ENCODE measurements around the gene SGPL1.

The SGPL1 gene

DNA sequence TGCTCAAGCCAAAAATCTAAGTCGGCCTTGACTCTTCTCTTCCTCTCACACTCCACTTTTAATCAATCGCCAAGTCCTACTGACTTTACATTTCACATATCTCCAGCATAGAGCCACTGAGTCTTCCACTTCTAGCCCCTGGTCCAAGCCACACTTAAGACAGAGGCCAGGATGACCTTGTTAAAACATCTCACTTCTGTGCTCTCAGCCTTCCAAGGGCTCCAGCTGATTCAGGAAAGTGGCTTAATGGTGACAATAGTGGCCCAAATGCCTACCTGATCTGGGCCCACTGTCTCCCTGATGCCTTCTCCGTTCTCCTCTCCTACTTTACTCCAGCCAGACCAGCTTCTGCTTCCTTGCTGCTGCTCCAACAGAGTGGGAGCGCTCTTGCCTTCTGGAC lies 35.0 kb upstream of the SGPL1 start:
- no peak for DNase-seq

GRCh38 chr10:70781461-70782051 lies 34.2 kb upstream of the SGPL1 start:
- DNase-seq: no peak

DNA sequence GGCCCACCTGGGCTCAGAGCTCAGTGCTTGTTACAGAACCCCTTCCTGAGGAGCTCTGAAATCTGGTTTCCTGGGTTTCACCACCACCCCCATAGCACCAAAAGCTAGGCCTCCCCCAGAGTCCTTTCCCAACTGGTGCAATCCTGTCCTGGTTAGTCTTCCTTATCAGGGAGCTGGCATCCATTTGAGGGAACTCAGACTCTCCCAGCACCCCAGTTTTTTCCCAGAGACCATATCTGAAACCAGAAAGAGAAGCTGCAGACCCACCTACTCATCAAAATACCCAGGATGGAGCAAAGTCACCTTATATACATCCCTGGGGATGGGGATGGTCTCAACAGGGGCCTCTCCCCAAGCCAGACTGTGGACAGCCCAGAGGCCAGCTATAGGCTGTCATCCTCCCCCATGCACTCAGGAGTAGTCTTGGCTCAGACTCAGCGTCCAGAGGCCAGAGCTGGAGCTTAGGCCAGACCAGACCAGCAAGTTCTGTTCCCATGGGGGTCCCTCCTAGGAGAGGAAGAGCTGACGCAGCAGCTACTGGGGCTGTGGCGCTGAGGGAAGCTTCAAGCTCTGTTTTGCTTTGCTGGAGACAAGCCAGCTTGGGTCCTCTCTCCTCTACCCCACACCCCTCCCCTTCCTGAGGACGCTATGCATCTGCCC lies 33.5 kb upstream of the SGPL1 start:
- DNase-seq: no peak

DNA sequence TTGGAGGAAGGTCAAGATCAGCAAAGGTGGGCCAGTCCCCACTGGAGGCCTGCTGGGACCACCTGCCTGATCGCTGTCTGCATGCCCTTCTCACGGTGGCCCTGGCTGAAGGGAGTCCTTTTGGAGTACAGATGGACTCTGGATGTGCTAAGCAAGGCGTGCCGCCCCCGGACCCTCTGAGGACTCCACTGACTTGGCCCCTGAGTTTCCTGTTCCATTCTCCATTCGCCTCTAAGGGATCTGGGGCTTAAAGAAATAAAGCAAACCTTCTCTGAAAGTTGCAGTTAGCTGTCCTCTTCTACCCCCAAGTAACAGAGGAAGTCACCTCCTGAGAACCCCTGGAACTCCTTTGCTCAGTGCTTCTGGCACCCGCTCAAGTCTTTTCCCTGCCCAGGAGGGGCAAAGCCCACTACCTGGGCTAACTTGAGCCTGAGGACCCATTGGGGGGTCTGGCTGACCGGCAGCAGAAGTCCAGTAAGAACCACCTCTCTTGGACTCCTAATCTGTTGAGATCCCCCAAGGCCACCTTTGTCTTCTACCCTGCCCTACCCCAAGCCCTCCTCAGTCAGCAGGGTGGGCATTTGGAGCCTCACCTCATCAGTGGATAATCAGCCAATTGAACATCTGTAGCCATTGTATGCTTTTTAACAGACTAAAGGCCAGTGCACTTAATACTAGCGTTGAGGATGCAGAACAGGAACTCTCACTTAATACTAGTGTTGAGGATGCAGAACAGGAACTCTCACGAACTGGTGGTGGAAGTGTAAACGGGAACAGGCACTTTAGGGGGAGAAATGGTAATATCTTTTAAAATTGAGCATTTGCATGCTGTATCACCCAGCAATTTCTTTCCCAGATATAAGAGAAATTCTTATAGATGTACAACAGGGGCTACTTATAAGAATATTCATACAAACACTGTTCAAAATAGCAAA lies 32.7 kb upstream of the SGPL1 start:
- DNase-seq: no peak

DNA sequence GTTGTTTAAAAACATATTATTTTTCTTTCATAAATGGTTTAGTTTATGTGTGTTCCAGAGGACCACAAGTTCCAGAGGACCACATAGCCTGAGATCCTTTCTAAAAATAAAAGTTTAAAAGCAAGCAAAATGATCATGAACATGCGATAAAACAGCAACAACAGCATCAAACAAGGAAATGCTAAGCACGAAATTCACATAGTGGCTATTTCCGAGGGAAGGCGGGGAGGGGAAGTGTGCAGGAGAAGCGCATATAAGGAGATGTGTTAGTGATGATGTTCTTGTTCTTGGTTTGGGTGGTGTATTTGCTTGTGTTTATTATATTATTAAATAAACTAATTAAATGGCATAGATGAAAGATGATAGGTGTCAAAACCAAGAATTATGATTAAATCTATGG lies 31.7 kb upstream of the SGPL1 start:
- no peak for DNase-seq

DNA sequence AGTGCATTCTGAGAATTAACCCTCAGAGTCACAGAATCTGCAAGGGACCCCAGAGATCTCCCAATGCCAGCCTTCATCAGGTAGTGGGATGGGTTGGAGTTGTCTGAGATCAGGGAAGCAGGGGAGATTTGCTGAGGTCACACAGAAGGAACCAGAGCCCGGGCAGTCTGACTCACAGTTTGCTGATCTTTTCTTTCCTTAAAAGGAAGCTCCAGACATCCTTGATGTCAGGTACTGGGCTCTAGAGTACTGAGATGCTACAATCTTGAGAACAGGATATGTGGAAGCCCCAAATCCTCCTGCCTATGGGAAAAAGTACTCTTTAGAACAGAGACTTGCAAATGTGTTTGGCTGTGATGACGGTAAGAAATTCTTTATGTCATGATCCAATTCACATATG lies 31.3 kb upstream of the SGPL1 start:
- no peak for DNase-seq

DNA sequence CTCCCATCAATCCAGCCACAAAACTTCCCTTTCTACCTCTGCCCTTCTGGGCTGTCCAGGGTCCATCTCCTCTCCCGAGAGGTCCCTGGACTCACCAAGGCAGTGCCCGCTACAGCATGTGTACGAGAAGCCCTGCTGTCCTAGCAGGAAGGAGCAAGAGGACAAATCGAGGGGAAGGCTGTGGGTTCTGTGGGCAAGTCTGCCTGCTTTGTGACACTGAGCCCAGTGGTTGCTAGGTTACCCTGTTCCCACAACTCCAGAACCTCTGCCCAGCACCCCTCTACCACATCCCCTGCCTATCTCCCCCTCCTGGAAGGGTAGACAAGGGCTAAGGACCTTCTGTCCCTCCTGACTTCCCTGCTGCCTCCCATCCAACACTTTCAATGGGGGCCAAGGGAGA lies 30.6 kb upstream of the SGPL1 start, which contains the start of gene TBATA:
Gene TBATA (minus strand): TSS at position 188 of the 400 bp plus-strand sequence. CDS start 1,998 bp downstream, outside the sequence.
- no peak for DNase-seq

DNA sequence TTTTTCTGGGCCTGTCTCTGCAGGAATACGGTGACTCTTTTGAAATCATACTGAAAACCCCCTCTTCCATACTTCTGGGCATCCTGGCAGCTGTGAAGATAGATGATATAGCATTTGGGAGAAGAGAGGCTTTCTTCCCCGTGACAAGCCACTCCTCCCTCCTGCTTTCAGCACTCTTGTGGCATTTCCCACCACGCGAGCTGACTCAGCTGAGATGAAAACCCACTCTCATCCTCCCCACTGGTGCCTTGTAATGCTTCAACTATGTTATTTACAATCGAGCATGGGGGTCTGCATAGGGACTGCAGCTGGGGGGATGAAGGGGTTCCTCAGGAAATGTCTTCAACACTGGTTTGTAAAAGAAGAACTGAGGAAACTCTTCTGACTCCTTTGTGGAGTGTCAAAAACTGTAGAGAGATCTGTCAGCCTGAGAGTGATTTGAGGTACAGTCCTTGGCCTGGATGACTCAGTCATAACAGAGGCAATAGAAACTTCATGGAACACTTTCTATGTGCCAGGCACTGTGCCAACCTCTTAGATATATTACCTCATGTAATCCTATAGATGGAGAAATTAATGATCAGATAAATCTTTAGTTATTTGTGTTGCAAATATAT lies 28.8 kb upstream of the SGPL1 start:
- no peak for DNase-seq

DNA sequence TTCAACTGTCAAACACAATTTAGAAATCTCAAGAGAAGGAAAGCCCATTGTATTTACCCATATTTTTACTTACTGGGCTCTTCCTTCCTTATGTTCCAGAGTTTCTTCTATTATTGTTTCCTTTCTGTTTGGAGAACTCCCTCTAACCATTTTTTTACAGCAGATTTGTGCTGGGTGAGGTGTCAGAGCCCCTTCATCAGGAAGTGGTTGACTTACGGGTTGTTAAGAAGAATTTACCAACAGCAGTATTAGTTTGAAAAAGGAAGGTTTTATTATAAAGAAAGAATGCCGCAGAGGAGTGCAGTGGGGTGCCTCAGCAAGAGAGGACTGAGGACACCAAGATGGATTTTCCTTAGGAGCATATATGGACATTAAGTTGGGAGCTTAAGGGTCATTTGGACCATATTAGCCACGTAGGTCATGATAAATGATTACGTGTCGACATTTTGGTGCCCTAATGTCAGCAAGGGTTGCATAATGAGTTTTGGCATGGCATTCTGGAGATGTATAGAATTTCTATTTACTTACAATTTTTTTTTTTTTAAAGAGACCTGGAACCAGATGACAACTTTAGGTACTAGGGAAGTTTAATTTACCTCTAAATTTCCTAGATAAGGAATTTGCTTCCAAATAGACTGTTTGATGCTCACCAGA lies 24.2 kb upstream of the SGPL1 start:
- DNase-seq: no peak

- DNase-seq: no peak
These were observed 20.1 kb upstream of the SGPL1 start for GRCh38 chr10:70795613-70796012.

DNA sequence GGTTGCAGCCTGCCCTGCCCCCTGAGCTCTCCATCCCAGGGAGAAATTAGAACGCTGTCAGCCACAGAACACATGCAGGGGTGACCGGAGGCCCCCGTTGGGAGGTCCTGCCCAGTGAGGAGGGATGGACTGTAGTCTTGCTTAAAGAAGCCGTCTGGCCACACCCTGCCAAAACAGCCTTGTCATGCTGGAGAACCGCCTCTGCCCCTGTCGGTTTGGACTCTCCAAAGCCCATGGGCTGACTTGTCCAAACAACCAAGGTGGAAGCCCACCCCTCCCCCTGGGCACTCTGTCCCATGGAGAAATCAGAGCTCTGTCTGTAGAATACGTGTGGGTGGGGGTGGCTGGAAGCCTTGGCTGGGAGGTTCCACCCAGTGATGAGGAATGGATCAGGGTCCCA lies 17.9 kb upstream of the SGPL1 start:
- DNase-seq: no peak

DNA sequence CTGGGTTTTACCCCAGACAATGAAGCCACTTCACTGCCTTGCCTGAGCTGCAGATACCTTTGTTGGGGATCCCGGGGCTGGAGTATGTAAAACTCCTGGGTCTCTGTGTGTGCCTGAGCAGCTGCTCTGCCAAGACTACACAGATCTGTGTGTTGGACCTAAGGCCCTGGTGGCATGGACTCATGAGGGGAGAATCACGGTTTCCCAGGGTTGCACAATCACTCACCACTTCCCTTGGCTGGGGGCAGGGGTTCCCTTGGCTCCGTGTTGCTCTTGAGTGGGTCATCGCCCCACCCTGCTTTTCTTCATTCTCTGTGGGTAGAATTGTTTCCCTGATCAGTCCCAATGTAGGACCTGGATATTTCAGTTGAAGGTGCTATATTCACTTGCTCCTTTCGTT lies 16.6 kb upstream of the SGPL1 start:
- DNase-seq: no peak

DNA sequence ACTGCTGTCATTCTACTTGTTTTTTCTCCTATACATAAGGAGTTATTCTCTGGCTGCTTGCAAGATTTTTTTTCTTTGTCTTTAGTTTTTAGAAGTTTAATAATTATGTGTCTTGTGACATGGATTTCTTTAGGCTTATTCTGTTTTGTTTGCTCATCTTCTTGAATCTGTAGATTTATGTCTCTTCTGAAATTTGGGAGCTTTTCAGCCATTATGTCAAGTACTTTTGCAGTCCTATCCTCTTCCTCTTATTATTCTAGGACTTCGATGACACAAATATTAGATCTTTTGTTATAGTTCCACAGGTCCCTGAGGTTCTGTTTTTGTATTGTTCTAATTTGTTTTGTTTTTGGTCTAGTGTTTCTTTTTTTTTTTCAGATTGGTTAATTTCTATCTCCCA lies 13.9 kb upstream of the SGPL1 start:
- no peak for DNase-seq

- DNase-seq: peak; percentile 93
These were observed 11.8 kb upstream of the SGPL1 start for GRCh38 chr10:70803775-70804420.

GRCh38 chr10:70804421-70804808 lies 11.3 kb upstream of the SGPL1 start:
- no peak for DNase-seq

DNA sequence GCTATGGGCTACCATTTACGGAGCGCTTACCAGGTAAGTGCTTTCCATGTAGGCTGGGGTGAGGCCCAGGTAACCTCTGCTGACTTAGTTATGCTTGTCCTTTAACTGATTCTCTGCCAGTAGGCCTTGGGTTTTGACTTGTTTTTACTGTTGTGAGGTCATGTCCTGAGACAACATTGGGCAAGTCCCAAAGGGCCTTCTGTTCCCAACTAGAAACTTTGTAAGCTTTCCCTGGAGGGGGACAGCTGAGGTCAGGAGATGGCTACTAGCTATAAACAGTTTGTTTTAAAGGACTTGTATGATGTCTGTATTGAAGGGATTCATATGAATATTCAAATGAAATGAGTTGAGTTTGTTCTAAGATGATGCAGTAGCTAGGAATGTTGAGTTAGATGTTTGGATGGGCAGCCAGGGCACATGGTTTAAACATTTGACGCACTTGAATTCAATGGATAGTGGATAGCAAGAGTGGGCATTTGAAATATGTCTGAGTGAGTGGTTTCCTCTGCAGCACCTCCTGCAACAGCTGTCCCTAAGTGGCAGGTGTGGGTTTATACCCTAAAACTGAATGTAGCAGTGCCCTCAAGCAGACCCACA lies 10.0 kb upstream of the SGPL1 start:
- DNase-seq: no peak

DNA sequence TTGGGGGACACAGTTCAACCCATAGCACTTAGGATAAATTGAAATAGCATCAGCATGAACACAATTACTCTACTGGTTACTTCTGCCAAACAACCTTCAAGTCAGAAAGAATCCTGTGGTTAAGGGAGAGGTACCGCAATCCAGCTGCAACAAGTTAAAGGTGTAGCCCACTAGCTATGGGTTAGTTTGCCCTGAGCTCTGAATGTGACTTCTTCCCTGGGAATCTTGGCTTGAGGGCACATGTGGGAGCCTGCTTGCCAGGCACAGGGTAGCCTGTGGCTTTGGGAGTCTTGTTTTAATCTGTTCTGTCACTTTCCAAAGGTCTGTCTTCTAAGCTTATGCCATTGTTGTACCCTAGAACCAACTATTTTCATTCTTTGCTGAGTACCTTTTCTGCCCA lies 8.9 kb upstream of the SGPL1 start:
- no peak for DNase-seq

GRCh38 chr10:70807556-70807955 lies 8.2 kb upstream of the SGPL1 start:
- DNase-seq: no peak

- no peak for DNase-seq
These were observed 6.6 kb upstream of the SGPL1 start for GRCh38 chr10:70809011-70809611.

DNA sequence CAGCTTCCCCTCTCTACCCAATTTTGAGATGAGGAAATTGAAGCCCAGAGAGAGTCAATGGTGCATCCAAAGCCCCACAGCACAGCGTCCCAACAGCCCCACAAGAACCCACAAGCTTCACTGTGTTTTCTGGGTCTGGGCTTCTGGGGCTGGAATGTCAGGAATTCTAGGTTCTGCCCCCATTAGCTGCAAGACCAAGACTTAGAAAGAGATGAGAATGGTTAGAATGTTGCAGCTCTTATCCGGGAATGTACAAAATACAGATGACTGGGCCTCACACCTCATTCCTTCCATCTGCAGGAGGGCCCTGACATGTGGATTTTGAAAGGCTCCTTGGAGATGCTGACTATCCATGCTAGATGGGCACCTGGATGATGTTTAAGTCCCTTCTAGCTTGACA lies 6.0 kb upstream of the SGPL1 start:
- no peak for DNase-seq

- no peak for DNase-seq
These were observed 4.8 kb upstream of the SGPL1 start for GRCh38 chr10:70810967-70811366.

GRCh38 chr10:70811881-70812280 lies 3.9 kb upstream of the SGPL1 start:
- no peak for DNase-seq
